ENCODE measurements around the gene YWHAB. TPM values are rescaled to one million over a fixed set of nuclear protein-coding genes. Genes with fewer than 3 reads are reported as not detected.

YWHAB gene
- total and polyA plus RNA-seq, 2 donors (not counting 1 experiment from before 2014, with no cell fraction given): 89.7 to 321 TPM

- H3K4me3 ChIP-seq (replicated peaks in 1 of 4; ENCODE audit: control extremely low read depth in 1 of 4, insufficient read depth in 1 of 4, low read depth in 3 of 4, low read length in 4 of 4): no peak overlapping the region
- no peak overlapping the region for H3K4me2 ChIP-seq (ENCODE audit: extremely low read depth, insufficient read depth, low read length)
- H3K79me2 ChIP-seq (ENCODE audit: control insufficient read depth, insufficient read depth, low read length): no peaks in the 10 kb centered on the region
- H4K20me1 ChIP-seq (ENCODE audit: control insufficient read depth, extremely low read depth, insufficient read depth, low read length): no peaks in the 10 kb centered on the region
- no peak for TF ChIP-seq CTCF (conservative IDR thresholded peaks at IDR 0.05 in 1 of 2, IDR thresholded peaks at IDR 0.05 in 1 of 2; ENCODE audit: low read depth in 1 of 2, low read length in 2 of 2)
- TF ChIP-seq EZH2 (IDR thresholded peaks at IDR 0.05; ENCODE audit: low read length, missing control alignments): no peak
- no peaks in the 10 kb centered on the region for H3K9me3 ChIP-seq (ENCODE audit: control insufficient read depth, insufficient read depth, low read depth, low read length)
- H3K9ac ChIP-seq (ENCODE audit: insufficient read depth, low read length): no peak overlapping the region
- H3K4me1 ChIP-seq (ENCODE audit: control insufficient read depth, extremely low read depth, insufficient read depth, low read length): no peaks in the 10 kb centered on the region
- H3K27me3 ChIP-seq (ENCODE audit: control insufficient read depth, insufficient read depth, low read length): peaks cover 11% of the 10 kb centered on the region
- DNase-seq (ENCODE audit: low read depth in 2 of 2): no peak
- no peak overlapping the region for H3K27ac ChIP-seq (ENCODE audit: insufficient read depth, low read length)
- H3K36me3 ChIP-seq (ENCODE audit: control insufficient read depth, insufficient read depth, low read length): no peaks in the 10 kb centered on the region
- H2AFZ ChIP-seq (ENCODE audit: low read length): no peak overlapping the region
Observed at GRCh38 chr20:44838521-44838920, 47.0 kb upstream of the YWHAB start.

- Histone ChIP-seq H3K4me3 (replicated peaks in 1 of 4; ENCODE audit: control extremely low read depth in 1 of 4, insufficient read depth in 1 of 4, low read depth in 3 of 4, low read length in 4 of 4) (no peak overlapping the region), H3K27ac (ENCODE audit: insufficient read depth, low read length) (no peak overlapping the region), H3K4me2 (ENCODE audit: extremely low read depth, insufficient read depth, low read length) (no peak overlapping the region), H3K36me3 (ENCODE audit: control insufficient read depth, insufficient read depth, low read length) (no peaks in the 10 kb centered on the region), H3K9me3 (ENCODE audit: control insufficient read depth, insufficient read depth, low read depth, low read length) (no peaks in the 10 kb centered on the region), H3K4me1 (ENCODE audit: control insufficient read depth, extremely low read depth, insufficient read depth, low read length) (no peaks in the 10 kb centered on the region), H3K79me2 (ENCODE audit: control insufficient read depth, insufficient read depth, low read length) (no peaks in the 10 kb centered on the region), H3K27me3 (ENCODE audit: control insufficient read depth, insufficient read depth, low read length) (peaks cover 11% of the 10 kb centered on the region), H4K20me1 (ENCODE audit: control insufficient read depth, extremely low read depth, insufficient read depth, low read length) (no peaks in the 10 kb centered on the region), H2AFZ (ENCODE audit: low read length) (no peak overlapping the region), H3K9ac (ENCODE audit: insufficient read depth, low read length) (no peak overlapping the region)
- no peak for DNase-seq (ENCODE audit: low read depth in 2 of 2)
- TF ChIP-seq CTCF (conservative IDR thresholded peaks at IDR 0.05 in 1 of 2, IDR thresholded peaks at IDR 0.05 in 1 of 2; ENCODE audit: low read depth in 1 of 2, low read length in 2 of 2) (no peak), EZH2 (IDR thresholded peaks at IDR 0.05; ENCODE audit: low read length, missing control alignments) (no peak)
Observed at GRCh38 chr20:44839481-44839880, 46.0 kb upstream of the YWHAB start.

- H3K36me3 ChIP-seq (ENCODE audit: control insufficient read depth, insufficient read depth, low read length): no peaks in the 10 kb centered on the region
- H3K27ac ChIP-seq (ENCODE audit: insufficient read depth, low read length): no peak overlapping the region
- H2AFZ ChIP-seq (ENCODE audit: low read length): no peak overlapping the region
- H4K20me1 ChIP-seq (ENCODE audit: control insufficient read depth, extremely low read depth, insufficient read depth, low read length): no peaks in the 10 kb centered on the region
- no peak for TF ChIP-seq CTCF (conservative IDR thresholded peaks at IDR 0.05 in 1 of 2, IDR thresholded peaks at IDR 0.05 in 1 of 2; ENCODE audit: low read depth in 1 of 2, low read length in 2 of 2)
- TF ChIP-seq EZH2 (IDR thresholded peaks at IDR 0.05; ENCODE audit: low read length, missing control alignments): no peak
- H3K27me3 ChIP-seq (ENCODE audit: control insufficient read depth, insufficient read depth, low read length): peaks cover 11% of the 10 kb centered on the region
- no peak for DNase-seq (ENCODE audit: low read depth in 2 of 2)
- H3K4me3 ChIP-seq (replicated peaks in 1 of 4; ENCODE audit: control extremely low read depth in 1 of 4, insufficient read depth in 1 of 4, low read depth in 3 of 4, low read length in 4 of 4): no peak overlapping the region
- H3K9me3 ChIP-seq (ENCODE audit: control insufficient read depth, insufficient read depth, low read depth, low read length): no peaks in the 10 kb centered on the region
- H3K9ac ChIP-seq (ENCODE audit: insufficient read depth, low read length): no peak overlapping the region
- no peaks in the 10 kb centered on the region for H3K4me1 ChIP-seq (ENCODE audit: control insufficient read depth, extremely low read depth, insufficient read depth, low read length)
- H3K4me2 ChIP-seq (ENCODE audit: extremely low read depth, insufficient read depth, low read length): no peak overlapping the region
- H3K79me2 ChIP-seq (ENCODE audit: control insufficient read depth, insufficient read depth, low read length): no peaks in the 10 kb centered on the region
Observed at GRCh38 chr20:44840826-44841225, 44.7 kb upstream of the YWHAB start.

All from fibroblast of lung (primary cell).